PC-9 (cell line): ENCODE measurements around the gene SPATS2. TPM values are rescaled to one million over a fixed set of nuclear protein-coding genes. Genes with fewer than 3 reads are reported as not detected.

Experiments used
- BruUV-seq: library from RNA; stranded (reverse); fragments of 400-500 nt; replicated peaks from 2 replicates; lab custom pipeline; 2021; lab: Mats Ljungman, UMichigan
- CTCF ChIA-PET: fragments of 300-600 bp; sonication (Branson Sonifier 250); formaldehyde crosslinking; loops from one replicate; lab custom pipeline; 2022; ENCODE audit warnings: antibody characterized with exemption; lab: Charles Lee
- POLR2A ChIA-PET: fragments of 300-600 bp; sonication (Branson Sonifier 250); formaldehyde crosslinking; loops from one replicate; lab custom pipeline; 2022; ENCODE audit warnings: antibody characterized with exemption; ENCODE audit not compliant: unreplicated experiment; lab: Charles Lee
- DNase-seq, 2 experiments: peaks; one replicate each; pipeline versions ENCODE4 v3.0.0 to v3.0.0-alpha.2; 2015 to 2022; ENCODE audit warnings: mixed read lengths in 1 of 2
- H2AFZ ChIP-seq: fragments of 200-600 bp; sonication (generic); 2 replicates; pipeline ENCODE4 v1.8.1; 2017; ENCODE audit warnings: antibody characterized with exemption
- H3F3A ChIP-seq: fragments of 200-600 bp; sonication (generic); 2 replicates; pipeline ENCODE4 v1.8.1; 2017; ENCODE audit warnings: antibody characterized with exemption, mild to moderate bottlenecking, low read depth; ENCODE audit not compliant: insufficient read depth
- H3K27ac ChIP-seq: fragments of 200-600 bp; sonication (generic); 2 replicates; pipeline ENCODE4 v1.6.1; 2016; ENCODE audit warnings: mixed run types
- H3K27me3 ChIP-seq: fragments of 200-600 bp; sonication (generic); 2 replicates; pipeline ENCODE4 v1.6.1; 2016; ENCODE audit warnings: low read depth, mixed run types; ENCODE audit not compliant: insufficient read depth
- H3K36me3 ChIP-seq: fragments of 200-600 bp; sonication (generic); 2 replicates; pipeline ENCODE4 v1.6.1; 2016; ENCODE audit warnings: low read depth, mixed run types
- H3K4me1 ChIP-seq: fragments of 200-600 bp; sonication (generic); replicated peaks from 2 replicates; pipeline ENCODE4 v1.6.1; 2016; ENCODE audit warnings: mixed run types; ENCODE audit not compliant: insufficient read depth
- H3K4me2 ChIP-seq: fragments of 200-600 bp; sonication (generic); 2 replicates; pipeline ENCODE4 v1.6.1; 2017; ENCODE audit warnings: mixed run types
- H3K4me3 ChIP-seq: fragments of 200-600 bp; sonication (generic); 2 replicates; pipeline ENCODE4 v1.6.1; 2016; ENCODE audit warnings: mixed run types
- H3K79me2 ChIP-seq: fragments of 200-600 bp; sonication (generic); 2 replicates; pipeline ENCODE4 v1.6.1; 2017; ENCODE audit warnings: low read depth, mixed run types
- H3K9me2 ChIP-seq: fragments of 200-600 bp; sonication (generic); 2 replicates; pipeline ENCODE4 v1.8.1; 2017; ENCODE audit warnings: mild to moderate bottlenecking; ENCODE audit not compliant: insufficient read depth
- H3K9me3 ChIP-seq: fragments of 200-600 bp; sonication (generic); 2 replicates; pipeline ENCODE4 v1.8.1; 2016; ENCODE audit warnings: low read depth; ENCODE audit not compliant: insufficient read depth
- H4K20me1 ChIP-seq: fragments of 200-600 bp; sonication (generic); 2 replicates; pipeline ENCODE4 v1.8.1; 2017; ENCODE audit not compliant: insufficient read depth
- EZH2 ChIP-seq: fragments of 200-600 bp; sonication (generic); IDR thresholded peaks from 2 replicates; pipeline ENCODE4 v1.8.0; 2017; ENCODE audit warnings: antibody characterized with exemption, low read depth
- intact Hi-C: fragments of 100-400 bp; cut with micrococcal nuclease; formaldehyde crosslinking; loops from one replicate; pipeline ENCODE4 v1.10.0; 2022; ENCODE audit not compliant: unreplicated experiment
- total RNA-seq: library from RNA; stranded (reverse); gene quantifications from 2 replicates; pipeline ENCODE4 v1.2.3, GENCODE V29; 2021
- TF ChIP-seq, protein P1 (sequence below): fragments of 200-600 bp; sonication (generic); conservative IDR thresholded peaks from 2 replicates; pipeline ENCODE4 v1.6.1; 2017; ENCODE audit warnings: mixed run types, antibody characterized with exemption, mild to moderate bottlenecking, moderate library complexity

Gene SPATS2
- total RNA-seq, 1 experiment from 2014 or later: 65.1 TPM

DNA sequence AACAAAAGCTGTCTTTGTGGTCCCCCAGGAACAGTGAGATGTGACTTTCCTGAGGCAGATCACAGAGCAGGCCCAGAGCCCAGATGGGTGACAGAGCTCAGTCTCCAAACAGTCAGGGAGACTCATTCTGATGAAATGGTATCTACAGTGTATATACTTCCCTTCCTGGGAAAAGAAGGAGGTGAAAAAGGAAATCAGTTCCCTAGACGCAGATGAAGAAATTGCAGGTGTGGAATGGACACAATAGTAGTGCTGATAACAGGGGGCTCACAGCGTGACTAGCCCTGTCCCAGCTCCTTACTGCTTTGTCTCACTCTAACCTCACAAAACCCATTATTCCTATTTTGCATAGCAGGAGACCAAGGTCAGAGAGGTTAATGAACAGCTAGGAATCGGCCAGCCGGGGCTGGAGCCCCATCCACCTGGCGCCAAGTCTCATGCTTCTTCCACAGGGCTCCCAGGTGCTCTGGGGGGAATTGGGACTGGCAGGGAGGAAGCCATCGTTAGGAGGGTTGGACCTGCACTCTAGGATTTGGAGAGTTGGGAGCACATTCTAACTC, 183.5 kb downstream of the SPATS2 start:
- TF ChIP-seq EZH2: no peak
- TF ChIP-seq, protein P1, sequence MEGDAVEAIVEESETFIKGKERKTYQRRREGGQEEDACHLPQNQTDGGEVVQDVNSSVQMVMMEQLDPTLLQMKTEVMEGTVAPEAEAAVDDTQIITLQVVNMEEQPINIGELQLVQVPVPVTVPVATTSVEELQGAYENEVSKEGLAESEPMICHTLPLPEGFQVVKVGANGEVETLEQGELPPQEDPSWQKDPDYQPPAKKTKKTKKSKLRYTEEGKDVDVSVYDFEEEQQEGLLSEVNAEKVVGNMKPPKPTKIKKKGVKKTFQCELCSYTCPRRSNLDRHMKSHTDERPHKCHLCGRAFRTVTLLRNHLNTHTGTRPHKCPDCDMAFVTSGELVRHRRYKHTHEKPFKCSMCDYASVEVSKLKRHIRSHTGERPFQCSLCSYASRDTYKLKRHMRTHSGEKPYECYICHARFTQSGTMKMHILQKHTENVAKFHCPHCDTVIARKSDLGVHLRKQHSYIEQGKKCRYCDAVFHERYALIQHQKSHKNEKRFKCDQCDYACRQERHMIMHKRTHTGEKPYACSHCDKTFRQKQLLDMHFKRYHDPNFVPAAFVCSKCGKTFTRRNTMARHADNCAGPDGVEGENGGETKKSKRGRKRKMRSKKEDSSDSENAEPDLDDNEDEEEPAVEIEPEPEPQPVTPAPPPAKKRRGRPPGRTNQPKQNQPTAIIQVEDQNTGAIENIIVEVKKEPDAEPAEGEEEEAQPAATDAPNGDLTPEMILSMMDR: no peak
- Histone ChIP-seq H3K9me2 (no peaks in the 10 kb centered on the region), H3K4me3 (no peak overlapping the region), H3K79me2 (no peaks in the 10 kb centered on the region), H3K4me2 (no peak overlapping the region), H4K20me1 (no peaks in the 10 kb centered on the region), H3K27me3 (peaks cover 4% of the 10 kb centered on the region), H3K27ac (no peak overlapping the region), H3K36me3 (no peaks in the 10 kb centered on the region), H3F3A (no peaks in the 10 kb centered on the region), H2AFZ (no peak overlapping the region), H3K9me3 (no peaks in the 10 kb centered on the region), H3K4me1 (no peaks in the 10 kb centered on the region)
- CTCF ChIA-PET: no interaction called here
- POLR2A ChIA-PET: no interaction called here
- intact Hi-C loops: no loop called here
- no peak for DNase-seq
- BruUV-seq: no TSS peak

DNA sequence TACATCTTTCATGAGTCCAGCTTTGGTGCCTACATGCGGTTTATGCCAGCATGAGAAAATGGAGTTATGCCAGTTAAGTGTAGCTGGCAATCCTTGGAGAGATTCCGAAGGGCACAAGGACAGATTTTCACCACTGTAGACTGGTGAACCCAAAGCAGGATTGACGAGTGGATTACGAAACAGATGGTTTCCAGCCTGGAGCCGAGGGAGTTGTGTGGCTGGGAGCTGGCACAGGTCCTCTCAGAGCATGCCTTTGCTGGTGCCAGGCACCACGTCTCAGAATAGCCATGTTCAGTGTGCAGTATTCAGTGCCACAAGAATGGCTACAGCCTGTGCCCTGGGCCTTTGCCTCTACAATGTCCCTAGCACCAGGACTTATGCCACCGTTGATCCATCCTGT, 184.8 kb downstream of the SPATS2 start:
- Histone ChIP-seq H3F3A (no peaks in the 10 kb centered on the region), H3K9me2 (no peaks in the 10 kb centered on the region), H3K27me3 (peaks cover 4% of the 10 kb centered on the region), H4K20me1 (no peaks in the 10 kb centered on the region), H3K79me2 (no peaks in the 10 kb centered on the region), H3K4me3 (no peak overlapping the region), H3K9me3 (no peaks in the 10 kb centered on the region), H3K4me1 (no peaks in the 10 kb centered on the region), H3K36me3 (no peaks in the 10 kb centered on the region), H3K4me2 (no peak overlapping the region), H2AFZ (no peak overlapping the region), H3K27ac (no peak overlapping the region)
- BruUV-seq: no TSS peak
- no peak for TF ChIP-seq EZH2
- TF ChIP-seq, protein P1: no peak
- ChIA-PET POLR2A (interaction anchor here (0.6 kb wide), 1 partner anchor 430 kb away, joined by 7 read pairs; no protein-coding TSS in a partner anchor), CTCF (interaction anchor here (0.6 to 0.8 kb wide), 2 partner anchors 51 to 195 kb away, joined by 3 read pairs; no protein-coding TSS in a partner anchor)
- intact Hi-C loops: loop anchor here (2.0 kb wide), 1 partner anchor 37 kb away; no protein-coding TSS in a partner anchor
- no peak for DNase-seq

DNA sequence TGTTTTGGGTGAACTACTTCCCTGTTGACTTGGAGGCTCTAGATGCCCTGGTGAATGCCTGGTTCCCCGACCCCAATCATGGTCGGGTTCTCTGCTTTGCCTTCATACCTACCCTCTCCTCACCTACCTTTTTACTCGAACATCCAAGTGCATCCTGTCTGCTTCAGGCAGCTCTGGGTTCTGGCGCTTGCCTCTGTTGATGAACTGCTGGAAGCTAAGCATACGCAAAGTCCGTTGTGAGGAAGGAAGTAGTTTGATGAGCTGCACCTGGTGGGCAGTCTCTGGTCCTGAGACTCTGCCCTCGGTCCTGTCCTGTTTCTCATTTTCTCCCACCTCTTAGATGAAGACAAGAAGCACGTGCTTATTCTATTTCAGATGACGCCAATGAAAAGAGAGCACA, 185.2 kb downstream of the SPATS2 start:
- H3K27me3 ChIP-seq: peaks cover 4% of the 10 kb centered on the region; the same call in 1 of the 2 replicates
- no peaks in the 10 kb centered on the region for H4K20me1 ChIP-seq
- no peak overlapping the region for H3K4me3 ChIP-seq
- DNase-seq: no peak
- H3K79me2 ChIP-seq: no peaks in the 10 kb centered on the region
- H3K36me3 ChIP-seq: no peaks in the 10 kb centered on the region
- no peak overlapping the region for H2AFZ ChIP-seq
- POLR2A ChIA-PET: interaction anchor here (0.6 kb wide), 1 partner anchor 429 kb away, joined by 7 read pairs; no protein-coding TSS in a partner anchor
- no peaks in the 10 kb centered on the region for H3K9me3 ChIP-seq
- no peaks in the 10 kb centered on the region for H3K9me2 ChIP-seq
- no peak overlapping the region for H3K4me2 ChIP-seq
- H3F3A ChIP-seq: no peaks in the 10 kb centered on the region
- no peak overlapping the region for H3K27ac ChIP-seq
- CTCF ChIA-PET: interaction anchor here (3.2 kb wide), 1 partner anchor 194 kb away, joined by 15 read pairs; no protein-coding TSS in a partner anchor
- TF ChIP-seq, protein P1: no peak
- TF ChIP-seq EZH2: no peak
- no TSS peak for BruUV-seq
- intact Hi-C loops: loop anchor here (2.0 kb wide), 1 partner anchor 38 kb away; no protein-coding TSS in a partner anchor
- H3K4me1 ChIP-seq: no peaks in the 10 kb centered on the region
